GM13976 (cell line): ENCODE measurements around the gene WWOX.

Source experiments
- DNase-seq: peaks from one replicate; pipeline ENCODE4 v3.0.0; 2012; ENCODE audit warnings: low spot score
- in situ Hi-C: fragments of 300-500 bp; cut with MboI; formaldehyde crosslinking; loops from one replicate; pipeline ENCODE4 v1.12.0; 2022; ENCODE audit warnings: low sequenced_read_pairs, mixed read lengths, inconsistent platforms; ENCODE audit not compliant: unreplicated experiment
- TF ChIP-seq, protein P1 (sequence below): IDR thresholded peaks from 2 replicates; pipeline ENCODE4 v1.5.1; 2012; ENCODE audit warnings: borderline replicate concordance, mild to moderate bottlenecking; ENCODE audit not compliant: insufficient read depth; ENCODE audit errors: extremely low read depth, missing control alignments, control extremely low read depth

WWOX gene

DNA sequence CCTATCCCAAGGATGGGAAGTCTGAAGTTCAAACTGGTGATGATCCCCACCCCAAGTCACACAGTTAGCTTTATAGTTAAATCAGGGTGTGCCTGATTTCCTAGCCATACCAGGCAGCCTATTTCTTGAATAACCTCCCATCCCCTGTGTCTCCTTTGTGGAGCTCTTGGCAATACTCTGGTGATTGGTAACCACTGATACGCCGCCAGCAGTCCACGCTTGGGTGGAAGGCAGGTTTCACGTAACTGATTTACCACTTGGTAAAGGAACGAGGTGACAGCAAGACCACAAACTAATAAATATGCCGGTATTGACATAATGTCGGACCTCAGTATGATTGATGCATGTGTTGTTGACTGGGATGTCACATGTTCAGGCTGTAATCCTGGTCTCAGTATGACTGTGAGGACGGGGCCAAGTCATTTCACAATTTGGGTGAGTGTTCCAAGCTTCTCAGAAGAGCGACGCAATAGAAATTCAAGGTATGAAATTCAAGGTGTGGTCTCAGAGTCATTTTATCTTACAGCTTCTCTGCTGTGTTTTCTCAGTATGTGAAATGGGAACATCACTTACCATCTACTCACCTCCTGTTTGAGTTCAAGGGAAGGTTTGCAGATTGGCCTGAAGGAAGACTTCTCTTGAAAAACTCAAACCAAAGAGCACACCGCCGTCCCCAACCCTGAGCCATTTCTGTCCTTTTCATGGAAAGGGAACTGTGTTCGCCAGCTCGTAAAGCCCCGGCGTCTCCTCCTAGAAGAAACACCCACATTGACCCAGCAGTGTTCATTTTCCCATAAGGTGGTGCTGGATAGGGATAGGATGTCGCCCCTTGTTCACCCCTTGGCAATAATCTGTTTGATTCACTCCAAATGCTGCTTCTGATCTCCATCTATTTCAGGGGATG, 678.9 kb downstream of the WWOX start:
- in situ Hi-C loops = no loop called here
- TF ChIP-seq, protein P1, sequence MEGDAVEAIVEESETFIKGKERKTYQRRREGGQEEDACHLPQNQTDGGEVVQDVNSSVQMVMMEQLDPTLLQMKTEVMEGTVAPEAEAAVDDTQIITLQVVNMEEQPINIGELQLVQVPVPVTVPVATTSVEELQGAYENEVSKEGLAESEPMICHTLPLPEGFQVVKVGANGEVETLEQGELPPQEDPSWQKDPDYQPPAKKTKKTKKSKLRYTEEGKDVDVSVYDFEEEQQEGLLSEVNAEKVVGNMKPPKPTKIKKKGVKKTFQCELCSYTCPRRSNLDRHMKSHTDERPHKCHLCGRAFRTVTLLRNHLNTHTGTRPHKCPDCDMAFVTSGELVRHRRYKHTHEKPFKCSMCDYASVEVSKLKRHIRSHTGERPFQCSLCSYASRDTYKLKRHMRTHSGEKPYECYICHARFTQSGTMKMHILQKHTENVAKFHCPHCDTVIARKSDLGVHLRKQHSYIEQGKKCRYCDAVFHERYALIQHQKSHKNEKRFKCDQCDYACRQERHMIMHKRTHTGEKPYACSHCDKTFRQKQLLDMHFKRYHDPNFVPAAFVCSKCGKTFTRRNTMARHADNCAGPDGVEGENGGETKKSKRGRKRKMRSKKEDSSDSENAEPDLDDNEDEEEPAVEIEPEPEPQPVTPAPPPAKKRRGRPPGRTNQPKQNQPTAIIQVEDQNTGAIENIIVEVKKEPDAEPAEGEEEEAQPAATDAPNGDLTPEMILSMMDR = no peak
- no peak for DNase-seq

DNA sequence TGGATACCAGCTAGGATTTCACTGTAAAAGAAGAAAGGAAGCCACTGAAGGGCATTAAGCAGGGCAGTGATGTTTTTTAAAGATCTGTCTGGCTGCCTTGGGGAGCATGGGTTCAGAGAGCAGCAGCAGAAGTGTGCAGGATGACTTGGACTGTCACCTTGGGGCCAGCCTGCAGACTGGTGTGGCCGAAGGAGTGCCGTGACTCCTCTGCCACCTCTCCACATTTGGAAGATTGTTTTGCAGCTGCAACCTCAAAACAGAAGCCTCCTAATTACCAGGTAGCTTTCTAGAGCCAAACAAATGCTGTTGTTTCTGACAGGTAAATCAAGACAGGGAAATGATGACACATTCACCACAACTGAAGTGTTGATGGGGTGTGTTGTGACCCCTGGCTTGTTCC, 681.4 kb downstream of the WWOX start:
- TF ChIP-seq, protein P1 = no peak
- in situ Hi-C loops = no loop called here
- no peak for DNase-seq

DNA sequence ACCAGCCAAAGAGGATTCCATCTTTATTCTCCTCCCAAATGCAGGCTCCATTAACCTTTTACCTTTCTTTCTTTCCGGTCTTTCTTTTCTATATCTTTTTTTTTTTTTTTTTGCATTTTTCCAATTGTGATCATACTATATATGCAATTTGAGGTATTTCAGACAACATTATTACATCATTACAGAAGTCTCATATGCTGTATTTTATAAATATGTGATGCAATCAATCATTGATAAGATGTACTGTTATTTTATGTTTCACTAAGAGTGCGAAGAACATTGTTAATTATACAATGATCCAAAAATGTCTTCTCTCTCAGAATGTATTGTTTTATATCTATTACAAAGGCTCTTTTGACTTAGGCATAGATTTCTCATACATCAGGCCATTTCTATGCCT, 683.1 kb downstream of the WWOX start:
- TF ChIP-seq, protein P1 = no peak
- no peak for DNase-seq
- in situ Hi-C loops = no loop called here

DNA sequence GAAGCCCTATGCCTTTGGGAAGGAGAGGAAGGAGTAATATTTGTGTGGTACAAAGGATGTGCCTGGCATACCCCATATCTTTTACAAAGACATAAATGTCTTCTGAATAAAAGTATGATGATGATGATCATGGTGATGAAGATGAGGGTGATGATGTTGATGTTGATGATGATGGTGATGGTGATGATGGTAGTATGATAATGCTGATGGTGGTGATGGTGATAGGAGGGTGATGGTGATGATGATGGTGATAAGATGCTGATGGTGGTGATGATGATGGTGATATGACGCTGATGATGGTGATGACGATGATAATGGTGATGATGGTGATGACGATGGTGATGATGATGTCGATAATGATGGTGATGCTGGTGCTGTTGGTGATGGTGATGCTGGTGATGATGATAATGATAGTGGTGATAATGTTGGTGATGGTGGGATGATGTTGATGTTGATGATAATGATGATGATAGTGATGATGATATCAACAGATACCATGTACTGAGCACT, 684.2 kb downstream of the WWOX start:
- in situ Hi-C loops = no loop called here
- TF ChIP-seq, protein P1 = no peak
- no peak for DNase-seq

DNA sequence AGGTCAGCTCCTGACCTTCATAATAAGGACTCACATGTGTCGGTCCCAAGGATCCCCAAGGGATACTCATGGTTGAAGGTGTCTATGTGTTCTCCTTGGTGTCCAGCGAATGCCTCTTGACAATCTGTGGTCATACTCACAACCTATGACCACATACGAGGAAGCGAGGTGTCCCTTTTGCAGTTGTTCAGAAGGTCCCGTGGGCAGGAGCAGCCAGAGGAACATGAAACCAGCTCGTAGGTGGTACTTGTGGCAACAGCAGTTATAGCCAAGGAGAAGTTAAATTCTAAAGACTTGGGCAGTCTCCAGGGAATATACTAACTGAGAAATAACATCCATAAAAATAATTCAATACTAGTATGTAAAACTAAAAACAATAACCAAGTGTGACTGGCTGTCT, 685.3 kb downstream of the WWOX start:
- TF ChIP-seq, protein P1 = no peak
- DNase-seq = no peak
- in situ Hi-C loops = no loop called here

DNA sequence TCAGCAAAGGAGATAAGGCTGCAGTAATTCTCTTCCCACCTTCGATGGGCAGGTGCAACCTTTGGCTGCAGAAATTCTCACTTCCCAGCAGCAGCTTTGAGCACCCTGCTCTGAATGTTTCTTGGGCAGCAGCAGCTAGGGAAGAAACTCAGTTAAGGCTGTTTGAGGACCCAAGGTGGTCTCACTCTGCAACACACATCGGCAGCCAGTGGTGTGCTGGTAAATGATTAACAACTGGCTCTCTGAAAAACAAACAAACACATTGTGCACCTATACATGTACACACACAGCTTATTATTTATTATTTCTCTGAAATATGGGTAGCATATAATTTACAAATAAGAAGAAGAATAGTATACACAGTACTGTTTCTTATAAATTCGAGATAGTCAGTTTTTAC, 685.8 kb downstream of the WWOX start:
- in situ Hi-C loops = no loop called here
- TF ChIP-seq, protein P1 = no peak
- no peak for DNase-seq
